ENCODE results near the gene UQCRC1.
A peak's percentile ranks its signal among the peaks of the same experiment; 100 is the strongest.

The UQCRC1 gene

DNA sequence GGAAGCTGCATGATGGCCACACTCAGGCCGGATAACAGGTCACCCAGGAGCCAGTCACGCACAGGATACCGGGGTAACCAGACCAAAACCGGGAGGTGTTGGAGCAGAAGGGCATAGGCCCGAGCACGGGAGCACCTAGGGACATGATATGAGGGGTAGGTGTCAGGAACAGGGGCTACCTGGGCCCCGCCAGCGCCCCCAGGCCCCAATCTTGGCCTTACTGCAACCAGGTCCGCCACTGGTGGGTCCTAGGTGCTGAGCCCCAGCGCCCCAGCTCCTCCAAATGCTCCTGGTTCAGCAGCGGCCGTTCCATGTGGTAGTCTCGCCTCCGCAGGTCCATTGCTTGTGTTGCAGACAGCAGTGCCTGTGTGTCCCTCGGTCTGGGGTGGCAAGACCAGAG is 23.8 kb upstream of the UQCRC1 start:
- no peak for DNase-seq

DNA sequence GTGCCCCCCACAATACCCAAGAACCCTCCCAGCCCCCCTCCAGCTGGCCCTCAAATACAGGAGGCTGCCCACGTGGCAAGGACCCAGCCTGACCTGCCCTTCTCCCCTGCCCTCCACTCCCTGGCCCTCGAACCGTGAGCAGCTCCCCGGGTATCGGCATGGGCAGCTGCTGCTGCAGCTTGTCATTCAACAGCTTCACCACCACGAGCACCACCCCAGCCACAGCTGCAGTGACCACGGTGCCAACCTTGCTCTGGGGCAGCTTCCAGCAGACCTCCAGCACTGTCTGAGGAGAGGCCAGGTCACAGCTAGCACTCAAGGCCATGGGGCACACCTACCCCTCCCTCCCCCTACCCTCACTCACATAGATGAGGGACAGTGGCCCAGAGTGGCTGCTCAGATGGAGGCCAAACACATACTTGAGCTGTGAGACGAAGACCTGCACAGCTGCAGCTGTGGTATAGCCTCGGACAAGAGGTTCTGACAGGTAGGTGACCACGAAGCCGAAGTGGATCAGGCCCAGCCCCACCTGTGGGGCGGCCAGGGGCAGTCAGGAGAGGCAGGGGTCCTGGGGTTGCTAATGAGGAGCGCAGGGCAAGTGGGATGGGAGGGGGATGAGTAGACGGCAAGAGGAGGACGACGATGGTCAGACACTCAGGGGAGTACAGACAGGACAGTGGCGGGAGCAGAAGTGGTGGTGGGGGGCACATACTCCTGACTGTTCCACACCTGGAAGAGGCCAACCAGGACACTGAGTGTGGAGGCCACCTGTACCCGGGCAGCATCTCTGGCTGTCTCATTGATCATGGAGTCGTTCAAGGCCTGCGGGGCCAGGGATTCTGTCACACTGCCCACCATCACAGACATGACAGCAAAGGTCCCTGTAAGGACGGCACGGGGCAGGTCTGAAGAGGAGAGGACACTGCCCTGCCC is 22.3 kb upstream of the UQCRC1 start:
- no peak for DNase-seq

DNA sequence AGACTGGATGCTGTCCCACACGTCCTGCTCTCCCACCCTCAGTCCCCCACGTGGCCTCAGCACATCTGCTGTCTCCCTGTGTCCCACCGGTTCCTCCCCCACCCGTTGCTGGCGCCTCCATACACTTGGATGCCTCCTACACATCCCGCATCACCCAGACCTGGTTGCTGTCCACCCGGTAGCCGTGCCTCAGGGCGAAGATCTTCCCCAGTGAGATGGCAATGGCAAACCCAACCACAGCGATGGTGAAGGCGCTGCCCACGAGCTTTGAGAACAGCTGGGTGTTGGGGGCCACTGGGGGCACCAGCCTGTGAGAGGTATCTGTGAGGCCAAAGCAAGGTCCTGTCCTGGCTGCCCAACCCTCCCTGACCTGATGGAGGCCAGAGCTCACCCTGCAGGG is 21.4 kb upstream of the UQCRC1 start:
- DNase-seq = no peak

- DNase-seq = no peak
These were observed 21.0 kb upstream of the UQCRC1 start for GRCh38 chr3:48630407-48630806.

GRCh38 chr3:48629894-48630293 is 20.4 kb upstream of the UQCRC1 start:
- no peak for DNase-seq

DNA sequence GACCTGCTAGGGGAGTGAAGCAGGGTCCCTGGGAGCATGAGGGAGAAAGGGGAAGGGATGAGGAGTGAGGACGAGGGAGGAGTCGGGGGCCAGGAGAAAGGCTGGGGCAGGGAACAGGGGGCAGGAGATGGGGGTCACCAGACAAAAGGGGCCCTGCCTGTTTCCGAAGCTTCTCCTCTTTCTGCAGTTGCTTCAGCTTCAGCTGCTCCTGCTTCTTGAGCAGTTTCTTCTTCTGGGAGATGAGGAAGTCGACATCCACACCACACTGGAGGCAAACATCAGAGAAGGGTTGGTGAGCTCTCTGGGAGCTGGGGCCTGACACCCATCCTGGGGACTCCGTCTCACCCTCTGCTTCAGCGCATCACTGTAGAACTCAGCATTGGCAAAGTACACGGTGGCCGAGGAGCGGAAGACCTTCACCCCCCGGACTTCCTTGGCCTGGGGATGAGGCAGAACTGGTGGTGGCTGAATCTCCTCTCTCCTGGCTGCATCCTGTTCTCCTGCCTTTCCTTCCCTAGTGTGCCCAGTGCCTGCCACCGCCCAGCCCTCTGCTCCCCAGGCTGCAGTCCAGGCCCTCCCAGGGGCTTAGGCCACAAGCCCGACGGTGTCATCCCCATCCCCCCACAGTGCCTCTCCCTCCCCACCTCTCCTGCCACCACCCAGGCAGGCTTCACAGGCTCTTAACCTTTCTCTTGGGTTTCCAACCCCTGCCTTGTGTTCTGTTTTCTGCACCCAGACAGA is 19.0 kb upstream of the UQCRC1 start:
- DNase-seq = no peak

DNA sequence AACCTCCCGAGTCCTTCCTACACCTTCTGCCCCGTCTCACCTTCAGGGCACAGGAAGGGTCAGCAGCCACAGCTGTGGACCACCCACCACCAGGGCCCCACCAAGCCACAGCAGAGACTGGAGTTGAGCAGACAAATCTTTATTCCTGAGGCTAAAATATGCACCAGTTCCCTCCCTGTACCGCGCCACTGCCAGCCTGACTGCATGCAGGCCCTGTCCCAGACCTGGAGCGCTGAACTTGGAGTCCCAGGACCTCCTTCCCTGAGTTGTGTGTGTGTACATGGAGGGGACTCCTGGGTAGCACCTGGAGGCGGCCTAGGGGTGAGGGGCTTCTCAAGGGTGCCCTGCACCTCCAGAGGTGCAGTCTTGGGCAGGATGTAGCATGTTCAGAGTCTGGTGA is 16.2 kb upstream of the UQCRC1 start:
- DNase-seq = no peak

DNA sequence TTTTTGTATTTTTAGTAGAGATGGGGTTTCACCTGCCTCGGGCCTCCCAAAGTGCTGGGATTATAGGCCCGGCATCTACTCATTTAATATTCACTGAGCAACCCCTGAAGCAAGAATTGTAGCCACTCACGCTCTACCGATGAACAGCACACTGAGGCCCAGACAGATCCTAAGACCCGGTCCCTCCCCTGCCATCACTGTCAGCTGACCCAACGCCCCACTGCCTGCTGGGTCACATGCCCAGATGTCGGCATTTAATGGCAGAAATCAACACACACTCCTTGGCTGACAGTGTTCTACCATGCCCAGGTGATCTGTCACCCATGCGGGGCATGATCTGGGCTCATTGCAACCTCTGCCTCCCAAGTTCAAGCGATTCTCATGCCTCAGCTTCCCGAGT is 15.3 kb upstream of the UQCRC1 start:
- no peak for DNase-seq

DNA sequence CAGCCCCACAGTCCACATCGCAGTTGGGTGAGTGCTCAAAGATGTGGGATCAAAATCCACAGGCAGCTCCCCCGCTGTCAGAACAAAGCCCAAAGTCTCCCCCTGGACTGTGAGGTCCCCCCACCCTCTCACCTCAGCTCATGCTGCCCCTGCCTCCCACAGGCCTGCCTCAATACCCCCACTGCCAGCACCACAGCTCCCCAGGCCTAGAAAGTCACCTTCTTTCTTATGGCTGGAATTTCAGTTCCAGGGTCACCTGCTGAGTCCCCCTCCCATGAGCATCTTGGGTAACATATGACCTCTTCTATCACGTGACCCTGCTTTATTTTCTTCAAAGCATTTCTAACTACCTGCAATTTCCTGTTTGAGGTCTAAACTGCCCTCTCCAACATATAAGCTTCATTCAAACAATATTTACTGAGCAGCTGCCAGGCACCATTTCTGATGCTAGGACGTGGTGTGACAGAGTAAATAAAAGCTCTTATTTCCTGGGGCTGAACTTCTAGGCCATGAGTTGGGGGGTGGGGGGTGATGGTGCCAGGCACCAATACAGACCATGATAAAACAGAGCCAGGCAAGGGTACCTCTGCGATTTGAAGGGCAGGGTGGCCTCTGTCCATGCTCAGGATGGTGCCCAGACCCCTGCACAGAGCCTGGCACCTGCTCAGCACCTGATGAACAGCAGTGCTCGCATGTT is 14.6 kb upstream of the UQCRC1 start:
- no peak for DNase-seq

DNA sequence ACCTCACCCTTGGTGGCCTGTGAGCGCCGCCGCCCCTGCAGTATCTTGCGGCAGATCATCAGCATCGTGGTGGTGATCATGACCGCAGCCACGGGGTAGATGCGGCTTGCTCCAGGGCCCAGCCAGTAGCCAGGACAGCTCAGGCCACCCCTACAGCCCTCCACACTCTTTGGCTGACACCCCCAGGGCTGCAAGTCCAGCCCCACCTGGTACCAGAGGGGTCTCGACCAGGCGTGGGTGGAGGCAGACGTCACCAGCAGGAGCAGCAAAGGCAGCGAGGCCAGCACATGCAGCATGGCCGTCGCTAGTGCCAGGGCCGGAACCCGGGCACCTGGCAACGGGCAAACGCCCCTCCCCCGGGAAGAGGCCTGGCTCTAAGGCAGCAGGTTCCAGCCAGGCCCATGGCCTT is 12.0 kb upstream of the UQCRC1 start, which contains the start of gene TMEM89:
TMEM89 (minus strand) TSS at position 309 of the 409 bp plus-strand sequence; CDS start at position 296, 13 bp downstream.
- DNase-seq = no peak

GRCh38 chr3:48619541-48620524 is 10.4 kb upstream of the UQCRC1 start:
- DNase-seq = no peak

GRCh38 chr3:48617559-48617958 is 8.1 kb upstream of the UQCRC1 start:
- DNase-seq = no peak

GRCh38 chr3:48614044-48614443 is 4.6 kb upstream of the UQCRC1 start:
- peak; percentile 36 for DNase-seq

DNA sequence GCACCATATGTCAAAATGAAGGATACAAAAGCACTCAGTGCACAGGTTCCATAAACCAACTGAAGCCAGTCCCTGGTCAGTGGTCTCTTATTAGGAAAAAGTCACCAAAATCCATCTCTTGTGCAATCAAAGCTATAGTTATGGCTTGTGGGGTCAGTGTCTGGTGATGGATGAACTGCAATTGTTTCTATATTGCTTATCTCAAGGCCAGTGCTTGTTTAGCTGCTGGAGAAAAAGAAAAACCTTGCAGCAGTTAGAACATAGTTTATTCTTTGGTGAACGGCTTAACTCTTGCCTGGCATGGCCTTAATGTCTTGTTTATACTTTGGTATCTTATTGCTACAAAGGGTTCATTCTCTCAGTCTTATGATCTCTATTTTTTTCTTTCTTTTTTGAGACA is 2.9 kb upstream of the UQCRC1 start:
- no peak for DNase-seq

- no peak for DNase-seq
These were observed 1.9 kb downstream of the UQCRC1 start for GRCh38 chr3:48607519-48607918.

DNA sequence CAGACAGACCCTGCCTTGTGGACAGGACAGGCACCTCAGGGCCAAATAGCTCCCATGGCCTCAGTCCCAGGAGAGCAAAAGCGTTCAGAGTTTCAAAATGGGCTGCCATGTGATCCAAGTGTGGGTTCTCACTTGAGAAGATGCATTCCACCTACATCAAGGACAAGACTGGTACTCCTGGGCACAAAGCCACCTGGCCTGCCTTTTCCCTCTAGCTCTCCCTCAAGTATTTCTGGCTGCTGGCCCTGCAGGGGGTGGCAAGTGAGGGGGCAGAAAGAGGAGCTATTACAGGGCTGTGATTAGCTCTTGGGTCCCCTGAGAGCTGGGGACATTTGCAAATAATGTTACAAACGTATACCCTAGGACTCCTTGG is 7.8 kb downstream of the UQCRC1 start:
- DNase-seq = no peak

DNA sequence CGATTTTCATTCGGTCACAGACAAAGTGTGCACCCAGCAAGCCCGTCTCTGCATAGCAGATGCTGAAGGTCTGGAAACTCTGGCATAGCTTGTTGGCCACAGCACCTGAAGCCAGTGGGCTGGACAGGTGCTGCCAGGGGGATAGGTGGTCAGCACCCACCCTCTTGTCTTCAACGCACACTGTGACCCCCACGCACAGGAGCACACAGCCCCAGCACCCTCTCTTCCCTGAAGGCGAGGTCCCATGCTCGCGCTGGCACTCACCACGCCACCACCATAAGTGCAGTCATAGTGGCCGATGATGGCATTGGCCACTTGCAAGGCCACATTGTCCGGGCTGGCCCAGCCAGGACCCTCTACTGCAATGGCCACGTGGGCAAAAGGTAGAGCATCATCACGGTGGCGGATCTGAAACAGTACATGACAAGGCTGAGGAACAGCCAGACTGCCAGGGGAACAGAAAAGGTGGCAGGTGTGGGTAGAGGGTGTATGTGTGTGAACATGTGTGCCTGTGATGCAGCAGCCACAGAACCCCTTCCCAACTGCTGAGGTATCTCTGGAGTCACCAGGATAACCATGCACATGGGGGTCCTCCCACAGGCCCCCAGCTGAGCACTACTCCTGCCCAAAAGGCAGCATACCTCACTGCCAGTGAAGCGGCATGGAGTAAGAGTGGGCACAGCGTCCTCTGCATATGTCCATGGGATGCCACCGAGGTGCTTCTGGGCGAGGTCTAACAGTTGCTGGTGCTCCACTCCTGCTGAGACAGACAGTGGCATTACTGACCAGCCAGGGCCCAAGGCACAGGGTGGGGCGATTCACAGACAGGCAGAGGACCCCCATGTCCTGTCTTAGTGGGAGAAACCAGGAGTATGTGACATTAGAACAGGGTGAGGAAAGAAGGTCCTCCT is 8.5 kb downstream of the UQCRC1 start:
- no peak for DNase-seq

DNA sequence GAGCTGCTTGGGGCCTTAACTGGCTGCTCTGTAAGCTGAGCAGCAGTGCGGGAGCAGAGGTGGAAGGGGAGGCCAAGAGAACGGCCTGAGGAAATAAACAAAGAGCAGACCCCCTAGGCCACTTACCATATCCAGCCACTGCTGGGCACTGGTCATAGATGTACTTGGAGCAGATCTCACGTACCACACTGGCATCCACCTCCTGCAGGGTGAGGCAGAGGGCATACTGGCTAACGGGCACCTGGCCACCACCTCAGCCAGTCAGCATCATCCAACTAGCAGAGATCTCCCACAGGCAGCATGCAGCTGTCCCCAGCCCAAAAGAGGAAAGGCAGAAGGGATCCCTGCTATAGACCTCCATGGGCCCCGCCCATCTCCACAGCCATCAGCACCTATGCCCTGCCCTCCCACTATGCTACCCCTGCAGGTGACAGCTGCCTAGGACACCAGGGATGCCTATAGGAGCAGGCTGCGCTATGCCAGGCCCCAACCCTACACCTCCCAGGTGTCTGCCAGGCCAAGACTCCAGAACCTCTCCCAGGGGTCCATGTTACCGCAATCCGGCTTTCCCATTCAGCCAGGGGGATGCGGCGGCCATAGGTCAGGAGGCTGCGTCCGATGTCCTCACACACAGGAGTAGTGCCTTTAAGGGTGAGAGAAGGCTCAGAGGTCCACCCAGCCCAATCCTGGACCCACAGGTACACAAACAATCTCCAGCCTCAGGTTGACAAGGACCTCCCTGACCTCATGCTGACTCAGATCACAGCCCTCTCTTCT is 9.7 kb downstream of the UQCRC1 start:
- DNase-seq = no peak

DNA sequence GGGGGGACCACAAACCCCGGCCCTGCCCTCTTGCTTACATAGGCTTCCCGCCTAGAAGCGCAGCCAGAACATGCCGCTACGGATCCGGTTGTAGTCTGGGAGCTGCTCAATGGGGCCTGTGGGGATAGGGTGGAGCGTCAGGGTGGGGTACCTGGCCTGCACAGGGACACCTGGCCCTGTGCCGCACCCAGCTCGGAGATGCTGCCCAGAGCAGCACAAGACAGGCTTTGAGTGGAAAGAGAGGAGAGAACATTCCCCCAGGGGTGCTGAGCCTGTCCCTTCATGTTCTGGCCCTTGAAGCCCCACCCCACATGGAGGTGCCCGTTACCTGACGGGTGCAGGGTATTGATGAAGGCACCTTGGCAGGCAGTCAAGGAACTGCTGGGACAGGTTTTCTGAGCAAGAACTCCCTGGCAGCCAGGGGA is 10.4 kb downstream of the UQCRC1 start:
- no peak for DNase-seq
